Measurements from ENCODE around the gene SPECC1L. TPM values are rescaled to one million over a fixed set of nuclear protein-coding genes. Genes with fewer than 3 reads are reported as not detected.
"Not testable (repeated sequence)": the region's sequence is repeated elsewhere in the genome, so short reads cannot be mapped to it uniquely, and the experiment has no call there.

The SPECC1L gene
- total and polyA plus RNA-seq, 10 donors = 5.0 to 65.4 (median 41.5) TPM

GRCh38 chr22:24271386-24271854 lies 789 bp downstream of the SPECC1L start:
- Histone ChIP-seq H3K27me3 (replicated peaks in 1 of 7) (no peaks in the 10 kb centered on the region), H3K27ac (peak overlapping the region; percentile 87 to 98 (median 96)), H3K4me1 (peaks cover 18 to 56% (median 49%) of the 10 kb centered on the region in 6 donors), H3K36me3 (no peaks in the 10 kb centered on the region), H3K9me3 (no peaks in the 10 kb centered on the region), H3K4me3 (peak overlapping the region; percentile 72 to 92 (median 83))
- DNase-seq = no peak
- intact Hi-C loops (cut with DNase I; ENCODE audit: low total_unique reads) = no loop called here
- 2 to 3% (median 3%) methylated on average over 19 to 25 of the region's 25 CpGs for WGBS, 5 donors
- TF ChIP-seq POLR2AphosphoS5 (IDR thresholded peaks at IDR 0.05) (no peak), POLR2A (IDR thresholded peaks at IDR 0.05) (no peak)
- TF ChIP-seq, protein P1, sequence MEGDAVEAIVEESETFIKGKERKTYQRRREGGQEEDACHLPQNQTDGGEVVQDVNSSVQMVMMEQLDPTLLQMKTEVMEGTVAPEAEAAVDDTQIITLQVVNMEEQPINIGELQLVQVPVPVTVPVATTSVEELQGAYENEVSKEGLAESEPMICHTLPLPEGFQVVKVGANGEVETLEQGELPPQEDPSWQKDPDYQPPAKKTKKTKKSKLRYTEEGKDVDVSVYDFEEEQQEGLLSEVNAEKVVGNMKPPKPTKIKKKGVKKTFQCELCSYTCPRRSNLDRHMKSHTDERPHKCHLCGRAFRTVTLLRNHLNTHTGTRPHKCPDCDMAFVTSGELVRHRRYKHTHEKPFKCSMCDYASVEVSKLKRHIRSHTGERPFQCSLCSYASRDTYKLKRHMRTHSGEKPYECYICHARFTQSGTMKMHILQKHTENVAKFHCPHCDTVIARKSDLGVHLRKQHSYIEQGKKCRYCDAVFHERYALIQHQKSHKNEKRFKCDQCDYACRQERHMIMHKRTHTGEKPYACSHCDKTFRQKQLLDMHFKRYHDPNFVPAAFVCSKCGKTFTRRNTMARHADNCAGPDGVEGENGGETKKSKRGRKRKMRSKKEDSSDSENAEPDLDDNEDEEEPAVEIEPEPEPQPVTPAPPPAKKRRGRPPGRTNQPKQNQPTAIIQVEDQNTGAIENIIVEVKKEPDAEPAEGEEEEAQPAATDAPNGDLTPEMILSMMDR (IDR thresholded peaks at IDR 0.05 in 8 of 11, conservative IDR thresholded peaks at IDR 0.05 in 3 of 11) = no peak

DNA sequence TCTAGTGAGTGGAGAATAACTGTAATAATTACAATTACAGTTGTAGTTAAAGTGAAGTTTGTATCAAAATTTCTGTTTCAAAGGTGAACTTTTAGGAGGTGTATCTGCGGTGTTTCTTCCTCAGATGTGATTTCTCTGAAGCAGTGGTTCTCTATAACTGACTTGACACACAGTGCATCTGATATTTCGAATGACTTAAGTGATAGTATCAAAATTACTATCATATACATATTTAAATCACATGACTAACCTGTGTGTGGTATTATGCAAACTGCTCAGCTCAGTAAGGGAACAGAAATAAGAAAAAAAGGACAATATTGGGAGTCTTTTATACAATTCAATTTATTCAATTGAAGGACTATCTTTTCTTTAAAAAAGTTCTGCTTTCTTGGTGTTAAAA lies 2.4 kb downstream of the SPECC1L start:
- H3K4me3 ChIP-seq; H3K9me3 ChIP-seq; H3K27ac ChIP-seq; H3K27me3 ChIP-seq (replicated peaks in 1 of 7); DNase-seq; H3K36me3 ChIP-seq; intact Hi-C loops (cut with DNase I; ENCODE audit: low total_unique reads): not testable (repeated sequence)
- 67 to 74% (median 72%) methylated on average over 2 of the region's 2 CpGs for WGBS, 5 donors
- peaks cover 18 to 56% (median 49%) of the 10 kb centered on the region in 6 donors for H3K4me1 ChIP-seq

GRCh38 chr22:24273906-24274305 lies 3.3 kb downstream of the SPECC1L start:
- peaks cover 18 to 56% (median 49%) of the 10 kb centered on the region in 6 donors for H3K4me1 ChIP-seq
- H3K36me3 ChIP-seq; H3K4me3 ChIP-seq; intact Hi-C loops (cut with DNase I; ENCODE audit: low total_unique reads); H3K27me3 ChIP-seq (replicated peaks in 1 of 7); DNase-seq; H3K9me3 ChIP-seq: not testable (repeated sequence)
- peak overlapping the region in 3 of 8 donors; percentile 41 to 75 (median 51) for H3K27ac ChIP-seq
- 74 to 83% (median 82%) methylated on average over 4 of the region's 4 CpGs for WGBS, 5 donors

DNA sequence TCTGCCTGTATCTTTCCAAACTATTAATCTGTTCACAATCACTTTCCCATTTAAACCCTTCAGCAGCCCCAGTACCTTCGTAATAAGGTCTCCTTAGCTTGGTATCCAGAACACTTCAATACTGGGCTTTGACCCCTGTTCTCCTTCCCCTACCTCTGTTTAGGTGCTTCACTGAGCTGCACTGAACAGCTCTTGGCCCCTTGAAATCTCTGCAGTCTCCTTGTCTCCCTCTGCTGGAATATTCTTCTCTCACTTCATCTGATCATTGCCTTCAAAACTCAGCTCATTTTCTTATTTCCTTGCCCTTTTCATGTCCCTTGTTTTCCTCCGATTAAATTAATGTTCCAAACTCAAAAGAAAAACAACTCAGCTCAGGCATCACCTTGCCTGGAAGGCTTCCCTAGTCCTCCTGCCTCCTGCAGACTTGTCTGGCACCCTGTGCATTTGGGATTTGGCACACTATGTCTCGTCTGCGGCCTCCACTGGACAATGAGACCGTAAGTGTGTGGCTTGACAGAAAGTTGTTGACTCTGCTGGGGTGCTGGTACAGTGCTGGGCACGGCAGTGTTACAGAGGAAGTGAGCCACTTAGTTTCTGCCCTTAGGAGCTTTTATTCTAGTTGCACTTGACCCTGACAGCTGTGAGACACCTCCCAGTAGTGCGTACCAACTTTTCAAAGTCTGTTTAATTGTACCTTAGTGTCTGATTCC lies 4.2 kb downstream of the SPECC1L start:
- TF ChIP-seq POLR2AphosphoS5 (IDR thresholded peaks at IDR 0.05) = peak in 2 of 3 donors; percentile 34 to 44
- Histone ChIP-seq H3K27ac (peak overlapping the region in 6 of 8 donors; percentile 41 to 75 (median 54)), H3K4me1 (peaks cover 18 to 60% (median 49%) of the 10 kb centered on the region in 6 donors)
- intact Hi-C loops (cut with DNase I; ENCODE audit: low total_unique reads); DNase-seq; H3K4me3 ChIP-seq; H3K36me3 ChIP-seq; H3K27me3 ChIP-seq (replicated peaks in 1 of 7); H3K9me3 ChIP-seq: not testable (repeated sequence)
- 40 to 66% (median 46%) methylated on average over 6 to 7 of the region's 7 CpGs for whole genome bisulfite sequencing, 5 donors

GRCh38 chr22:24280363-24280762 lies 9.7 kb downstream of the SPECC1L start:
- Histone ChIP-seq H3K27ac (peak overlapping the region in 1 of 8 donors; percentile 8), H3K4me1 (peaks cover 8 to 68% (median 32%) of the 10 kb centered on the region in 6 donors)
- H3K9me3 ChIP-seq; intact Hi-C loops (cut with DNase I; ENCODE audit: low total_unique reads); H3K4me3 ChIP-seq; H3K36me3 ChIP-seq; DNase-seq; H3K27me3 ChIP-seq (replicated peaks in 1 of 7): not testable (repeated sequence)
- WGBS, 5 donors = 93 to 100% (median 95%) methylated on average over 1 of the region's 1 CpG

- Histone ChIP-seq H3K36me3 (peaks cover 0 to under 1% (median 0%) of the 10 kb centered on the region in 6 donors), H3K4me1 (peaks cover 8 to 76% (median 40%) of the 10 kb centered on the region in 6 donors), H3K27me3 (replicated peaks in 1 of 7) (no peaks in the 10 kb centered on the region), H3K9me3 (no peaks in the 10 kb centered on the region), H3K4me3 (no peak overlapping the region), H3K27ac (no peak overlapping the region)
- intact Hi-C loops (cut with DNase I; ENCODE audit: low total_unique reads) = no loop called here
- TF ChIP-seq POLR2AphosphoS5 (IDR thresholded peaks at IDR 0.05) (no peak), POLR2A (IDR thresholded peaks at IDR 0.05) (no peak)
- TF ChIP-seq, protein P1 (IDR thresholded peaks at IDR 0.05 in 8 of 11, conservative IDR thresholded peaks at IDR 0.05 in 3 of 11) = no peak
- WGBS, 5 donors = 70 to 81% (median 76%) methylated on average over 2 of the region's 2 CpGs
- DNase-seq = no peak
Measured at GRCh38 chr22:24282401-24282800, 11.8 kb downstream of the SPECC1L start.
